Keratinocyte (primary cell): ENCODE measurements around the gene COL25A1. TPM values are rescaled to one million over a fixed set of nuclear protein-coding genes. Genes with fewer than 3 reads are reported as not detected.

ENCODE experiments used
- DNase-seq: peaks from one replicate; pipeline ENCODE4 v3.0.0-alpha.2; 2011; ENCODE audit warnings: low read depth, missing footprints, low spot score
- FAIRE-seq: peaks from 2 replicates; lab custom pipeline; 2011; peaks lifted over from hg19 to GRCh38; lab: Jason Lieb, UNC
- H2AFZ ChIP-seq: 2 replicates; pipeline ENCODE4 v1.6.0; 2012; ENCODE audit warnings: low read length, control low read depth, inconsistent platforms; ENCODE audit not compliant: control insufficient read depth
- H3K27ac ChIP-seq: 2 replicates; pipeline ENCODE4 v1.5.1; 2011; ENCODE audit warnings: low read length; ENCODE audit not compliant: control insufficient read depth, insufficient read depth
- H3K27me3 ChIP-seq: 3 replicates; pipeline ENCODE4 v1.6.0; 2011; ENCODE audit warnings: low read length; ENCODE audit not compliant: control insufficient read depth, insufficient read depth; ENCODE audit errors: extremely low read depth
- H3K36me3 ChIP-seq, 2 experiments: 2 replicates in 1 of 2; 3 replicates in 1 of 2; pipeline ENCODE4 v1.5.1; 2011; ENCODE audit warnings: low read length in 2 of 2, mild to moderate bottlenecking in 1 of 2; ENCODE audit not compliant: control insufficient read depth in 2 of 2, insufficient read depth in 2 of 2; ENCODE audit errors: extremely low read depth in 1 of 2
- H3K4me1 ChIP-seq: 3 replicates; pipeline ENCODE4 v1.5.1; 2011; ENCODE audit warnings: low read length; ENCODE audit not compliant: control insufficient read depth, insufficient read depth; ENCODE audit errors: extremely low read depth
- H3K4me2 ChIP-seq: 3 replicates; pipeline ENCODE4 v1.6.0; 2011; ENCODE audit warnings: low read depth, low read length; ENCODE audit not compliant: control insufficient read depth, insufficient read depth; ENCODE audit errors: extremely low read depth
- H3K4me3 ChIP-seq, 3 experiments: fragments of 200-600 bp in 1 of 3; sonication (generic) in 1 of 3; 2 replicates in 2 of 3; 3 replicates in 1 of 3; pipeline ENCODE4 v1.5.1; 2011 to 2016; ENCODE audit warnings: low read length in 3 of 3, mild to moderate bottlenecking in 3 of 3, control low read depth in 2 of 3, inconsistent platforms in 1 of 3, low read depth in 1 of 3, mixed read lengths in 1 of 3, mixed run types in 1 of 3, moderate library complexity in 1 of 3; ENCODE audit not compliant: control insufficient read depth in 2 of 3, insufficient read depth in 2 of 3; ENCODE audit errors: extremely low read depth in 1 of 3
- H3K79me2 ChIP-seq: 2 replicates; pipeline ENCODE4 v1.6.0; 2012; ENCODE audit warnings: low read length; ENCODE audit not compliant: control insufficient read depth, insufficient read depth
- H3K9ac ChIP-seq: 3 replicates; pipeline ENCODE4 v1.6.0; 2011; ENCODE audit warnings: low read length; ENCODE audit not compliant: control insufficient read depth, insufficient read depth; ENCODE audit errors: extremely low read depth
- H3K9me1 ChIP-seq: 3 replicates; pipeline ENCODE4 v1.6.0; 2011; ENCODE audit warnings: low read length; ENCODE audit not compliant: control insufficient read depth, insufficient read depth; ENCODE audit errors: extremely low read depth
- H3K9me3 ChIP-seq: 2 replicates; pipeline ENCODE4 v1.5.1; 2012; ENCODE audit warnings: low read depth, low read length; ENCODE audit not compliant: control insufficient read depth
- H4K20me1 ChIP-seq: 3 replicates; pipeline ENCODE4 v1.6.0; 2011; ENCODE audit warnings: low read length; ENCODE audit not compliant: control insufficient read depth, insufficient read depth; ENCODE audit errors: extremely low read depth
- CTCF ChIP-seq, 3 experiments: IDR thresholded peaks in 1 of 3; conservative IDR thresholded peaks in 1 of 3; optimal IDR thresholded peaks in 1 of 3; 2 replicates in 2 of 3; 3 replicates in 1 of 3; pipeline versions ENCODE3 to v1.5.1; 2011; ENCODE audit warnings: low read length in 3 of 3, mild to moderate bottlenecking in 3 of 3, moderate library complexity in 2 of 3, control low read depth in 1 of 3, inconsistent platforms in 1 of 3; ENCODE audit not compliant: insufficient read depth in 2 of 3; ENCODE audit errors: extremely low read depth in 1 of 3
- EZH2 ChIP-seq: IDR thresholded peaks from one replicate; pipeline ENCODE4 v1.6.1; 2012; ENCODE audit warnings: inconsistent platforms, mild to moderate bottlenecking, low read length, moderate library complexity
- dilution Hi-C: fragments of 300-500 bp; cut with MboI; formaldehyde crosslinking; loops from one replicate; pipeline ENCODE4 v1.7.0; 2020; ENCODE audit warnings: low sequenced_read_pairs; ENCODE audit not compliant: extremely low pct_ligation_motif_present
- polyA plus RNA-seq, 5 experiments: library from polyadenylated mRNA; depleted of rRNA in 3 of 5; stranded (reverse) in 3 of 5; stranded (forward) in 1 of 5; unstranded in 1 of 5; fragments of >200 nt; gene quantifications; 1 replicate in 1 of 5; 2 replicates in 3 of 5; 3 replicates in 1 of 5; pipeline versions ENCODE4 v1.2.1 to v1.2.3, GENCODE V29; 2011 to 2012; ENCODE audit warnings: missing spikeins in 2 of 5, low read depth in 1 of 5, low replicate concordance in 1 of 5

The COL25A1 gene
- polyA plus RNA-seq, 1 donor (not counting 4 experiments of a cell fraction or from before 2014, with no cell fraction given) = not detected

DNA sequence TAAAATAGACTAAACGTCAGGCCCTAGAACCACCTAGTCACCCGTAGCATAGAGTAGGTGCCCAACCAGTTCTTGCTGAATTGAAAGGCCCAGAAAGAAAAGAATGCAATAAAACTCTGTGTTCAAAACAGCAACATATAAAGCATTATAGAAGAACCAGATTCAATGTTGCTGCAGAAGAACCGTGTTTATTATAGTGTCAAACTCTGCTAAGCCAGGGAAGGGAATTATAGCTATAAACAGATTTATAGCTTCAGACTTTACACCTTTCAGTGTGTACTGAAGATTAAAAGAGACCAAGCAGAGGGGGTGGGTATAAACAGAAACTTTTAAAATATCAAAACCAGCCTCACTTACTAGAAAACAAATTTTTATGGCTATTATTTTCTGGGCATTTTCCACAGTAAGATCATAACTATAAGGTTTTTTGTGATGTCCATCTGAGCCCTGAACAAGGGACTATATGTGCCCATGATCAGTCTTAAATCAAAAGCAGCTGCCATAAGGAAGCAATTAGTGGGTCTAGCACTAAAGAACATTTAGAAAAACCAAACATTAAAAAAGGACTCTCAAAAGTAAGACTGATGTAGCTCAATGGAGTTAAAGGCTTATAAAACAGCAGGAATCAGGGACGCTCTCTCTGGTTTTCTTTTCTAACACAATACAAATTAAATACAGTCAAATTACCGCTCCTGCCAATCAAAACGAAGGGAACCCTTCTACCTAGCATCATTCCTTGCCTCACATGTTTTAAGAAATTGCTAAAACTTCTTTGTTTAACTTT lies 319.9 kb downstream of the COL25A1 start:
- Histone ChIP-seq H3K9me3 (no peaks in the 10 kb centered on the region), H3K4me1 (no peaks in the 10 kb centered on the region), H3K27me3 (no peaks in the 10 kb centered on the region), H3K4me3 (no peak overlapping the region), H2AFZ (no peak overlapping the region), H3K79me2 (no peaks in the 10 kb centered on the region), H3K9ac (no peak overlapping the region), H3K4me2 (no peak overlapping the region), H3K36me3 (no peaks in the 10 kb centered on the region), H3K27ac (no peak overlapping the region), H3K9me1 (no peaks in the 10 kb centered on the region), H4K20me1 (no peaks in the 10 kb centered on the region)
- dilution Hi-C loops = no loop called here
- no peak for DNase-seq
- no peak for FAIRE-seq
- TF ChIP-seq EZH2 (no peak), CTCF (optimal IDR thresholded peaks at IDR 0.05 in 1 of 3, IDR thresholded peaks at IDR 0.05 in 1 of 3, conservative IDR thresholded peaks at IDR 0.05 in 1 of 3; ENCODE audit: extremely low read depth in 1 of 3, insufficient read depth in 2 of 3, low read length in 3 of 3) (no peak)

GRCh38 chr4:108980455-108981239 lies 321.8 kb downstream of the COL25A1 start:
- TF ChIP-seq EZH2 (no peak), CTCF (optimal IDR thresholded peaks at IDR 0.05 in 1 of 3, IDR thresholded peaks at IDR 0.05 in 1 of 3, conservative IDR thresholded peaks at IDR 0.05 in 1 of 3; ENCODE audit: extremely low read depth in 1 of 3, insufficient read depth in 2 of 3, low read length in 3 of 3) (no peak)
- H4K20me1 ChIP-seq = no peaks in the 10 kb centered on the region
- DNase-seq (no peak), FAIRE-seq (no peak)
- dilution Hi-C loops = no loop called here
- H3K4me2 ChIP-seq = no peak overlapping the region
- H3K27ac ChIP-seq = no peak overlapping the region
- no peaks in the 10 kb centered on the region for H3K79me2 ChIP-seq
- no peak overlapping the region for H3K4me3 ChIP-seq
- no peak overlapping the region for H3K9ac ChIP-seq
- H2AFZ ChIP-seq = no peak overlapping the region
- H3K9me1 ChIP-seq = no peaks in the 10 kb centered on the region
- H3K9me3 ChIP-seq = no peaks in the 10 kb centered on the region
- no peaks in the 10 kb centered on the region for H3K36me3 ChIP-seq
- no peaks in the 10 kb centered on the region for H3K27me3 ChIP-seq
- H3K4me1 ChIP-seq = no peaks in the 10 kb centered on the region
